Measurements from ENCODE around the gene ARMC9. TPM values are rescaled to one million over a fixed set of nuclear protein-coding genes. Genes with fewer than 3 reads are reported as not detected.

The ARMC9 gene
- total and polyA plus RNA-seq, 2 donors (not counting 3 experiments of a cell fraction or from before 2014, with no cell fraction given), result 16.4 to 24.2 TPM

DNA sequence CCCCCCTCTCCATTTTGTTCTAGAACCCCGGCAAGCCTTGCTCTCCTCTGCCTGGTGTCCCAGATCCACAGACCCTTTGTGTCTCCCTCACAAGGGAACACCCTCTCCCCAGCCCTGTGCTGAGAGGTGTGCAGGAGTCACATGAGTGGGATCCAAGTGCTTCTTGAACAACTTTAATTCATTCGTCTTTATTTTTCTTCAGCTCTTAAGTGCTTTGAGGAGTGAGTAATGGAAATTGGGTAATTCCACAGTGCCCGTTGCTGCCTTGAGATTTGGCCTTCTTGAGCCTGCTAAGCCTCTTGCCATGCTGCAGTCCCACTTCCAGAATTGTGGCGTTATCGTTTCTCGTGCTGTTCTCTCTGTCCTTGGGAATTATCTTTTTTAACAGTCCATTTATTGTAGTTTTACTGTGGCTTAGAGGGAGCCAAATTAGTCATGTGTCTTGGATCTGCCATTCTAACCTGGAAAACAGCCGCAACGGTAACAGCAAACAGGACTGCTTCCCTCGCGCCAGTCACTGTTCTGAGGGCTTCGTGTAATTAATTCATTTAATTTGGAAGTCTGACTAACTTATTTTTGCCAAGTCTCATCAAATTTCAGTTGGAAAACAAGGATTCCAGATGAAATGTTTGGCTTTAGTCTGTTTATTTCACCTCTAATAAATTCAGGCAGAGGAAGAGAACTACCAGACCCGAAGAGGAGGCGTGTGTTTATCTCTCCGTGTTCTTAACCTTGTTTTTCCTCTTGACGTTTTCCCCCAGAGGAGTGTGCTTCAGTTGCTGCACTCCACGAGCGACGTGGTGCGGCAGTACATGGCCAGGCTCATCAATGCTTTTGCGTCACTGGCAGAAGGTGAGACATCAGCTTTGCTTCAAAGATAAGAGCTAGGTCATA lies 72.0 kb downstream of the ARMC9 start:
- ChIA-PET CTCF (interaction anchor here (1.9 kb wide), 1 partner anchor 19 kb away, joined by 4 read pairs; no protein-coding TSS in a partner anchor), POLR2A (no interaction called here)
- Histone ChIP-seq H3K4me3 (replicated peaks in 1 of 3; ENCODE audit: insufficient read depth in 1 of 3, low read depth in 1 of 3, low read length in 3 of 3) (no peak overlapping the region), H3K36me3 (ENCODE audit: control insufficient read depth in 2 of 2, extremely low read depth in 1 of 2, insufficient read depth in 2 of 2, low read length in 2 of 2) (peaks cover 4 to 9% of the 10 kb centered on the region in 2 experiments), H3K79me2 (ENCODE audit: control insufficient read depth, insufficient read depth, low read length) (no peaks in the 10 kb centered on the region), H3K9me1 (replicated peaks; ENCODE audit: control insufficient read depth, extremely low read depth, insufficient read depth, low read length) (no peaks in the 10 kb centered on the region), H3K27ac (ENCODE audit: insufficient read depth, low read depth, low read length) (no peak overlapping the region), H3K4me2 (ENCODE audit: insufficient read depth, low read length) (no peak overlapping the region), H3K27me3 (ENCODE audit: control insufficient read depth in 2 of 2, insufficient read depth in 2 of 2, low read length in 2 of 2) (no peaks in the 10 kb centered on the region), H2AFZ (ENCODE audit: low read depth, low read length) (no peak overlapping the region), H3K4me1 (ENCODE audit: control insufficient read depth, extremely low read depth, insufficient read depth, low read length) (no peaks in the 10 kb centered on the region), H3K9ac (replicated peaks; ENCODE audit: extremely low read depth, insufficient read depth, low read length) (no peak overlapping the region), H3K9me3 (replicated peaks; ENCODE audit: control insufficient read depth, insufficient read depth, low read length) (no peaks in the 10 kb centered on the region), H4K20me1 (replicated peaks; ENCODE audit: control insufficient read depth, extremely low read depth, insufficient read depth, low read length) (no peaks in the 10 kb centered on the region)
- TF ChIP-seq POLR2AphosphoS5 (IDR thresholded peaks at IDR 0.05; ENCODE audit: insufficient read depth, low read depth, low read length) (no peak), FOS (IDR thresholded peaks at IDR 0.05; ENCODE audit: borderline replicate concordance, insufficient read depth, low read length) (no peak), JUN (IDR thresholded peaks at IDR 0.05; ENCODE audit: borderline replicate concordance, insufficient read depth, insufficient read length, low read depth) (no peak), POLR2A (IDR thresholded peaks at IDR 0.05; ENCODE audit: low read depth, low read length) (no peak), EZH2 (IDR thresholded peaks at IDR 0.05; ENCODE audit: borderline replicate concordance, low read depth, low read length, severe bottlenecking) (no peak), GATA2 (IDR thresholded peaks at IDR 0.05; ENCODE audit: insufficient read depth, insufficient read length, low read depth, low read length) (no peak), MYC (IDR thresholded peaks at IDR 0.05; ENCODE audit: low read depth, low read length) (no peak)
- TF ChIP-seq, protein P1, sequence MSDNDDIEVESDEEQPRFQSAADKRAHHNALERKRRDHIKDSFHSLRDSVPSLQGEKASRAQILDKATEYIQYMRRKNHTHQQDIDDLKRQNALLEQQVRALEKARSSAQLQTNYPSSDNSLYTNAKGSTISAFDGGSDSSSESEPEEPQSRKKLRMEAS (IDR thresholded peaks at IDR 0.05; ENCODE audit: insufficient read depth, insufficient read length), result no peak
- TF ChIP-seq, protein P2, sequence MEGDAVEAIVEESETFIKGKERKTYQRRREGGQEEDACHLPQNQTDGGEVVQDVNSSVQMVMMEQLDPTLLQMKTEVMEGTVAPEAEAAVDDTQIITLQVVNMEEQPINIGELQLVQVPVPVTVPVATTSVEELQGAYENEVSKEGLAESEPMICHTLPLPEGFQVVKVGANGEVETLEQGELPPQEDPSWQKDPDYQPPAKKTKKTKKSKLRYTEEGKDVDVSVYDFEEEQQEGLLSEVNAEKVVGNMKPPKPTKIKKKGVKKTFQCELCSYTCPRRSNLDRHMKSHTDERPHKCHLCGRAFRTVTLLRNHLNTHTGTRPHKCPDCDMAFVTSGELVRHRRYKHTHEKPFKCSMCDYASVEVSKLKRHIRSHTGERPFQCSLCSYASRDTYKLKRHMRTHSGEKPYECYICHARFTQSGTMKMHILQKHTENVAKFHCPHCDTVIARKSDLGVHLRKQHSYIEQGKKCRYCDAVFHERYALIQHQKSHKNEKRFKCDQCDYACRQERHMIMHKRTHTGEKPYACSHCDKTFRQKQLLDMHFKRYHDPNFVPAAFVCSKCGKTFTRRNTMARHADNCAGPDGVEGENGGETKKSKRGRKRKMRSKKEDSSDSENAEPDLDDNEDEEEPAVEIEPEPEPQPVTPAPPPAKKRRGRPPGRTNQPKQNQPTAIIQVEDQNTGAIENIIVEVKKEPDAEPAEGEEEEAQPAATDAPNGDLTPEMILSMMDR (IDR thresholded peaks at IDR 0.05; ENCODE audit: extremely low read depth in 1 of 2, insufficient read depth in 1 of 2, low read depth in 1 of 2, low read length in 2 of 2), result no peak
- no peak for FAIRE-seq
- BruUV-seq (replicated peaks), result no TSS peak
- no peak for DNase-seq (ENCODE audit: low read depth, low spot score)
- intact Hi-C loops (cut with micrococcal nuclease), result no loop called here
- dilution Hi-C loops (cut with MboI; ENCODE audit: extremely low pct_ligation_motif_present, low sequenced_read_pairs), result no loop called here

All from endothelial cell of umbilical vein (primary cell).